ENCODE data around the gene XG. TPM values are rescaled to one million over a fixed set of nuclear protein-coding genes. Genes with fewer than 3 reads are reported as not detected.
"Not testable (repeated sequence)": the region's sequence is repeated elsewhere in the genome, so short reads cannot be mapped to it uniquely, and the experiment has no call there.

The XG gene
- total and polyA plus RNA-seq, 2 donors (not counting 3 experiments of a cell fraction or from before 2014, with no cell fraction given) = 0.10 TPM; not detected in 1

GRCh38 chrX:2762671-2763070 is 10.8 kb downstream of the XG start:
- H4K20me1 ChIP-seq (replicated peaks; ENCODE audit: control insufficient read depth, extremely low read depth, insufficient read depth, low read length); H3K4me2 ChIP-seq (ENCODE audit: insufficient read depth, low read length); H3K4me1 ChIP-seq (ENCODE audit: control insufficient read depth, extremely low read depth, insufficient read depth, low read length); BruUV-seq (replicated peaks); H3K27ac ChIP-seq (ENCODE audit: insufficient read depth, low read depth, low read length); dilution Hi-C loops (cut with MboI; ENCODE audit: extremely low pct_ligation_motif_present, low sequenced_read_pairs); H3K9ac ChIP-seq (replicated peaks; ENCODE audit: extremely low read depth, insufficient read depth, low read length); H2AFZ ChIP-seq (ENCODE audit: low read depth, low read length); H3K4me3 ChIP-seq (replicated peaks in 1 of 3; ENCODE audit: insufficient read depth in 1 of 3, low read depth in 1 of 3, low read length in 3 of 3); H3K9me3 ChIP-seq (replicated peaks; ENCODE audit: control insufficient read depth, insufficient read depth, low read length); H3K79me2 ChIP-seq (ENCODE audit: control insufficient read depth, insufficient read depth, low read length); POLR2A ChIA-PET; H3K9me1 ChIP-seq (replicated peaks; ENCODE audit: control insufficient read depth, extremely low read depth, insufficient read depth, low read length); H3K27me3 ChIP-seq (ENCODE audit: control insufficient read depth in 2 of 2, insufficient read depth in 2 of 2, low read length in 2 of 2); intact Hi-C loops (cut with micrococcal nuclease); H3K36me3 ChIP-seq (ENCODE audit: control insufficient read depth in 2 of 2, extremely low read depth in 1 of 2, insufficient read depth in 2 of 2, low read length in 2 of 2); CTCF ChIA-PET: not testable (repeated sequence)
- peak; percentile 29 for TF ChIP-seq GATA2 (IDR thresholded peaks at IDR 0.05; ENCODE audit: insufficient read depth, insufficient read length, low read depth, low read length)
- FAIRE-seq (peak; percentile 91), DNase-seq (ENCODE audit: low read depth, low spot score) (peak; percentile 70)

GRCh38 chrX:2764766-2765548 is 13.1 kb downstream of the XG start:
- H3K79me2 ChIP-seq (ENCODE audit: control insufficient read depth, insufficient read depth, low read length); dilution Hi-C loops (cut with MboI; ENCODE audit: extremely low pct_ligation_motif_present, low sequenced_read_pairs); FAIRE-seq; H3K9me3 ChIP-seq (replicated peaks; ENCODE audit: control insufficient read depth, insufficient read depth, low read length); DNase-seq (ENCODE audit: low read depth, low spot score); H3K27ac ChIP-seq (ENCODE audit: insufficient read depth, low read depth, low read length); H3K4me1 ChIP-seq (ENCODE audit: control insufficient read depth, extremely low read depth, insufficient read depth, low read length); H3K4me2 ChIP-seq (ENCODE audit: insufficient read depth, low read length); BruUV-seq (replicated peaks); H3K27me3 ChIP-seq (ENCODE audit: control insufficient read depth in 2 of 2, insufficient read depth in 2 of 2, low read length in 2 of 2); H3K4me3 ChIP-seq (replicated peaks in 1 of 3; ENCODE audit: insufficient read depth in 1 of 3, low read depth in 1 of 3, low read length in 3 of 3); H3K9me1 ChIP-seq (replicated peaks; ENCODE audit: control insufficient read depth, extremely low read depth, insufficient read depth, low read length); CTCF ChIA-PET; H3K9ac ChIP-seq (replicated peaks; ENCODE audit: extremely low read depth, insufficient read depth, low read length); H4K20me1 ChIP-seq (replicated peaks; ENCODE audit: control insufficient read depth, extremely low read depth, insufficient read depth, low read length); H3K36me3 ChIP-seq (ENCODE audit: control insufficient read depth in 2 of 2, extremely low read depth in 1 of 2, insufficient read depth in 2 of 2, low read length in 2 of 2); POLR2A ChIA-PET; intact Hi-C loops (cut with micrococcal nuclease); H2AFZ ChIP-seq (ENCODE audit: low read depth, low read length): not testable (repeated sequence)
